ENCODE measurements around the gene SLC16A8.
"Not testable (repeated sequence)": the region's sequence is repeated elsewhere in the genome, so short reads cannot be mapped to it uniquely, and the experiment has no call there.

The SLC16A8 gene

GRCh38 chr22:38041760-38042487 lies 42.1 kb downstream of the SLC16A8 start:
- no peak for DNase-seq

GRCh38 chr22:38040953-38041759 lies 42.8 kb downstream of the SLC16A8 start:
- no peak for DNase-seq

GRCh38 chr22:38038890-38039812 lies 44.8 kb downstream of the SLC16A8 start:
- no peak for DNase-seq

- DNase-seq, result no peak
Measured at GRCh38 chr22:38038426-38038825, 45.6 kb downstream of the SLC16A8 start.

- DNase-seq, result not testable (repeated sequence)
Measured at GRCh38 chr22:38037367-38038150, 46.4 kb downstream of the SLC16A8 start.

GRCh38 chr22:38036392-38037062 lies 47.5 kb downstream of the SLC16A8 start:
- no peak for DNase-seq

- DNase-seq, result no peak
Measured at GRCh38 chr22:38035530-38035885, 48.5 kb downstream of the SLC16A8 start.

- DNase-seq, result no peak
Measured at GRCh38 chr22:38034884-38035529, 49.0 kb downstream of the SLC16A8 start.

GRCh38 chr22:38034278-38034882 lies 49.6 kb downstream of the SLC16A8 start:
- no peak for DNase-seq

GRCh38 chr22:38033522-38034277 lies 50.3 kb downstream of the SLC16A8 start:
- no peak for DNase-seq

GRCh38 chr22:38032681-38033521 lies 51.1 kb downstream of the SLC16A8 start:
- DNase-seq, result no peak

GRCh38 chr22:38031491-38031890 lies 52.5 kb downstream of the SLC16A8 start:
- no peak for DNase-seq

GRCh38 chr22:38030311-38031133 lies 53.5 kb downstream of the SLC16A8 start:
- DNase-seq, result no peak

- DNase-seq, result no peak
Measured at GRCh38 chr22:38029901-38030300, 54.1 kb downstream of the SLC16A8 start.

GRCh38 chr22:38029370-38029769 lies 54.6 kb downstream of the SLC16A8 start:
- DNase-seq, result no peak

- DNase-seq, result no peak
Measured at GRCh38 chr22:38028344-38029130, 55.4 kb downstream of the SLC16A8 start.

Data from T-helper 1 cell (primary cell).